HG03103 (cell line): ENCODE results near the gene BRI3.

Source experiments
- ATAC-seq: cut with Tn5 transposase; IDR thresholded peaks from one replicate; pipeline ENCODE4 v1.9.1; 2021; ENCODE audit warnings: low read depth; ENCODE audit not compliant: unreplicated experiment

Gene BRI3

GRCh38 chr7:98280791-98281756 is at the start of gene BRI3:
Gene BRI3 (plus strand): TSS chr7:98281686. CDS start chr7:98281796, 110 bp downstream.
- ATAC-seq = peak; percentile 75

GRCh38 chr7:98232263-98232585 is 49.3 kb upstream of the BRI3 start:
- no peak for ATAC-seq

GRCh38 chr7:98232799-98233198 is 48.7 kb upstream of the BRI3 start:
- ATAC-seq = no peak

GRCh38 chr7:98233219-98234070 is 48.0 kb upstream of the BRI3 start:
- ATAC-seq = no peak

- ATAC-seq = no peak
Measured at GRCh38 chr7:98234429-98235147, 46.9 kb upstream of the BRI3 start.

- no peak for ATAC-seq
Measured at GRCh38 chr7:98235901-98236300, 45.6 kb upstream of the BRI3 start.

- ATAC-seq = no peak
Measured at GRCh38 chr7:98236355-98237185, 44.9 kb upstream of the BRI3 start.

GRCh38 chr7:98238076-98238475 is 43.4 kb upstream of the BRI3 start:
- no peak for ATAC-seq

- ATAC-seq = no peak
Measured at GRCh38 chr7:98238976-98239375, 42.5 kb upstream of the BRI3 start.

GRCh38 chr7:98240961-98241673 is 40.4 kb upstream of the BRI3 start:
- ATAC-seq = no peak

GRCh38 chr7:98241674-98242241 is 39.7 kb upstream of the BRI3 start:
- ATAC-seq = no peak

- no peak for ATAC-seq
Measured at GRCh38 chr7:98242342-98242741, 39.1 kb upstream of the BRI3 start.

- no peak for ATAC-seq
Measured at GRCh38 chr7:98242934-98243333, 38.6 kb upstream of the BRI3 start.

- no peak for ATAC-seq
Measured at GRCh38 chr7:98244871-98245270, 36.6 kb upstream of the BRI3 start.

GRCh38 chr7:98248156-98248555 is 33.3 kb upstream of the BRI3 start:
- no peak for ATAC-seq

GRCh38 chr7:98249106-98249505 is 32.4 kb upstream of the BRI3 start:
- ATAC-seq = no peak

- ATAC-seq = no peak
Measured at GRCh38 chr7:98250789-98251188, 30.7 kb upstream of the BRI3 start.

- ATAC-seq = peak; percentile 19
Measured at GRCh38 chr7:98251231-98251600, 30.3 kb upstream of the BRI3 start.
